HCT116 (cell line): ENCODE results near the gene MAN2B1. TPM values are rescaled to one million over a fixed set of nuclear protein-coding genes. Genes with fewer than 3 reads are reported as not detected.
"Not testable (repeated sequence)": the region's sequence is repeated elsewhere in the genome, so short reads cannot be mapped to it uniquely, and the experiment has no call there.

Experiments used
- ATAC-seq: fragments of 200-7000 bp; cut with Tn5 transposase; 2 replicates; pipeline ENCODE4 v1.9.1; 2020; ENCODE audit warnings: mild to moderate bottlenecking, moderate library complexity
- BruUV-seq: library from RNA; stranded (reverse); fragments of 400-500 nt; replicated peaks from 2 replicates; lab custom pipeline; 2021; lab: Mats Ljungman, UMichigan
- CTCF ChIA-PET: fragments of 300-600 bp; sonication (Branson Sonifier 250); formaldehyde crosslinking; loops from one replicate; lab custom pipeline; 2021; ENCODE audit warnings: antibody characterized with exemption; lab: Charles Lee
- POLR2A ChIA-PET: fragments of 300-600, 350-600 bp; sonication (Branson Sonifier 250); formaldehyde crosslinking; loops from one replicate; lab custom pipeline; 2021; ENCODE audit warnings: antibody characterized with exemption; lab: Charles Lee
- RAD21 ChIA-PET, 2 experiments: fragments of 300-600 bp; sonication (Branson Sonifier 250); formaldehyde crosslinking; loops; one replicate each; lab custom pipeline; 2023; ENCODE audit warnings: low total read pairs in 2 of 2; ENCODE audit not compliant: uncharacterized antibody in 2 of 2, unreplicated experiment in 2 of 2, low non-redundant PET in 1 of 2; lab: Charles Lee
- DNase-seq: peaks from one replicate; pipeline ENCODE4 v3.0.0-alpha.2; 2010; ENCODE audit warnings: low read depth, low spot score
- H2AFZ ChIP-seq: fragments of 200-600 bp; shearing (Covaris generic), sonication (generic); 2 replicates; pipeline ENCODE4 v1.6.1; 2017; ENCODE audit warnings: low read depth, mixed run types, mixed read lengths, antibody characterized with exemption, low read length; ENCODE audit not compliant: poor library complexity, severe bottlenecking
- H3K27ac ChIP-seq: 2 replicates; pipeline ENCODE4 v1.5.1; 2012; ENCODE audit warnings: low read depth, low read length
- H3K27me3 ChIP-seq: fragments of 200-600 bp; sonication (generic); 2 replicates; pipeline ENCODE4 v1.6.1; 2016; ENCODE audit warnings: mixed run types, low read length, mixed read lengths; ENCODE audit not compliant: insufficient read depth
- H3K36me3 ChIP-seq, 2 experiments: fragments of 200-500 bp in 1 of 2; fragments of 200-600 bp in 1 of 2; sonication (Bioruptor generic) in 1 of 2; sonication (generic) in 1 of 2; 2 replicates each; pipeline versions ENCODE4 v1.5.1 to v1.6.1; 2014 to 2016; ENCODE audit warnings: low read length in 2 of 2, inconsistent platforms in 1 of 2, mixed read lengths in 1 of 2, mixed run types in 1 of 2; ENCODE audit not compliant: insufficient read depth in 2 of 2, control insufficient read depth in 1 of 2
- H3K4me1 ChIP-seq, 2 experiments: fragments of 200-600 bp in 1 of 2; sonication (generic) in 1 of 2; 2 replicates each; pipeline versions ENCODE4 v1.5.1 to v1.6.1; 2012 to 2017; ENCODE audit warnings: low read length in 2 of 2, inconsistent platforms in 1 of 2, mild to moderate bottlenecking in 1 of 2, mixed read lengths in 1 of 2, mixed run types in 1 of 2, moderate library complexity in 1 of 2; ENCODE audit not compliant: insufficient read depth in 2 of 2, control insufficient read depth in 1 of 2
- H3K4me2 ChIP-seq: fragments of 200-600 bp; sonication (generic); 2 replicates; pipeline ENCODE4 v1.6.1; 2017; ENCODE audit warnings: mixed run types, low read length, mixed read lengths
- H3K4me3 ChIP-seq, 2 experiments: fragments of 200-600 bp in 1 of 2; sonication (generic) in 1 of 2; replicated peaks in 1 of 2; 2 replicates each; pipeline ENCODE4 v1.5.1; 2011 to 2016; ENCODE audit warnings: low read length in 2 of 2, control low read depth in 1 of 2, low read depth in 1 of 2, mild to moderate bottlenecking in 1 of 2, mixed read lengths in 1 of 2, mixed run types in 1 of 2
- H3K79me2 ChIP-seq: fragments of 200-600 bp; sonication (generic); 2 replicates; pipeline ENCODE4 v1.6.1; 2017; ENCODE audit warnings: mild to moderate bottlenecking, mixed run types, low read length, moderate library complexity, mixed read lengths; ENCODE audit not compliant: insufficient read depth
- H3K9ac ChIP-seq: fragments of 200-600 bp; sonication (generic); 2 replicates; pipeline ENCODE4 v1.6.1; 2016; ENCODE audit warnings: low read length, mixed read lengths
- H3K9me2 ChIP-seq: fragments of 200-600 bp; sonication (generic), shearing (Covaris generic); 2 replicates; pipeline ENCODE4 v1.6.1; 2017; ENCODE audit warnings: mixed run types, mild to moderate bottlenecking, moderate library complexity; ENCODE audit not compliant: insufficient read depth
- H3K9me3 ChIP-seq, 2 experiments: fragments of 200-500 bp in 1 of 2; fragments of 200-600 bp in 1 of 2; sonication (Bioruptor generic) in 1 of 2; sonication (generic) in 1 of 2; 2 replicates each; pipeline ENCODE4 v1.6.1; 2014 to 2017; ENCODE audit warnings: low read length in 2 of 2, mixed read lengths in 2 of 2, inconsistent platforms in 1 of 2, low read depth in 1 of 2, mild to moderate bottlenecking in 1 of 2, mixed run types in 1 of 2, moderate library complexity in 1 of 2; ENCODE audit not compliant: control insufficient read depth in 1 of 2, insufficient read depth in 1 of 2
- H4K20me1 ChIP-seq: fragments of 200-600 bp; sonication (generic), shearing (Covaris generic); 2 replicates; pipeline ENCODE4 v1.6.1; 2017; ENCODE audit warnings: mixed run types, mild to moderate bottlenecking, moderate library complexity; ENCODE audit not compliant: insufficient read depth
- CEBPB ChIP-seq: IDR thresholded peaks from 2 replicates; pipeline ENCODE4 v1.6.1; 2012; ENCODE audit warnings: low read depth
- ELF1 ChIP-seq: IDR thresholded peaks from 2 replicates; pipeline ENCODE4 v1.6.1; 2012; ENCODE audit warnings: low read depth, borderline replicate concordance
- EZH2 ChIP-seq: fragments of 200-600 bp; sonication (generic); IDR thresholded peaks from 2 replicates; pipeline ENCODE4 v1.6.1; 2017; ENCODE audit warnings: antibody characterized with exemption, mixed run types
- EZH2phosphoT487 ChIP-seq: fragments of 200-600 bp; IDR thresholded peaks from 2 replicates; pipeline ENCODE4 v1.6.1; 2018; ENCODE audit warnings: antibody characterized with exemption, borderline replicate concordance
- JUND ChIP-seq: IDR thresholded peaks from 2 replicates; pipeline ENCODE4 v1.6.1; 2012
- POLR2A ChIP-seq: IDR thresholded peaks from 2 replicates; pipeline ENCODE4 v1.7.0; 2011; ENCODE audit warnings: borderline replicate concordance; ENCODE audit not compliant: insufficient read depth, insufficient read length; ENCODE audit errors: extremely low read depth
- SP1 ChIP-seq: IDR thresholded peaks from 2 replicates; pipeline ENCODE4 v1.6.1; 2012; ENCODE audit warnings: low read depth
- SRF ChIP-seq: IDR thresholded peaks from 2 replicates; pipeline ENCODE4 v1.6.1; 2012; ENCODE audit warnings: low read depth
- YY1 ChIP-seq: IDR thresholded peaks from 2 replicates; pipeline ENCODE4 v1.6.1; 2011; ENCODE audit warnings: low read length, low read depth, moderate library complexity, mild to moderate bottlenecking; ENCODE audit not compliant: insufficient replicate concordance; ENCODE audit errors: extremely low read depth
- ZNF274 ChIP-seq: fragments of 200-500 bp; sonication (Bioruptor generic); IDR thresholded peaks from 2 replicates; pipeline ENCODE4 v1.6.1; 2014; ENCODE audit warnings: mild to moderate bottlenecking, low read depth, low read length, inconsistent platforms
- intact Hi-C: fragments of 100-400 bp; cut with micrococcal nuclease; formaldehyde crosslinking; loops from 2 replicates; pipeline ENCODE4 v1.10.0; 2022
- total RNA-seq: library from RNA; stranded (reverse); gene quantifications from one replicate; pipeline ENCODE4 v1.2.1, GENCODE V29; 2021; ENCODE audit not compliant: unreplicated experiment
- TF ChIP-seq, protein P1 (sequence below): IDR thresholded peaks from 2 replicates; pipeline ENCODE4 v1.6.1; 2012
- TF ChIP-seq, protein P2 (sequence below): IDR thresholded peaks from 2 replicates; pipeline ENCODE4 v1.6.1; 2011; ENCODE audit warnings: mild to moderate bottlenecking, low read length, moderate library complexity; ENCODE audit not compliant: insufficient replicate concordance; ENCODE audit errors: extremely low read depth

The MAN2B1 gene
- total RNA-seq, 1 experiment from 2014 or later: 48.3 TPM

DNA sequence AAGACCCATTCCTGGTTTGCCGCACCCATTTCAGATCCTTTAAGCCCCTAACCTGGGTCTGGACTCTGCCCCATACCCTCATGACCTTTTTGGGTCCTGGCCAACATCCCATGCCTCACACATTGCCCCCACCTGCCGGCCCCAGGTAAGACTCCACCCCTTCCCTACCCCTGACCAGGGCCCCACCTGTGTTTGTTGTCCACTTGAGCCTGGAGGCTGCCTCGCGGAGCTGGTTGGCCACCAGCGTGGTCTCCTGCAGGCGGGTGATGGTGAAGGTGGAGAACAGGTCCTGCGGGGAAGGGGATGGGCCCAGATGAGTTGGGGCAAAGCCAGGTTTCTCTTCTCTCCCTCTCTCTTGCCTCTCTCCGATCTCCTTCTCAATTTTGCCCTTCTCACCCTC lies 19.5 kb downstream of the MAN2B1 start:
- no peaks in the 10 kb centered on the region for H3K36me3 ChIP-seq
- H2AFZ ChIP-seq: no peak overlapping the region
- no peak overlapping the region for H3K9ac ChIP-seq
- POLR2A ChIA-PET: no interaction called here
- no peaks in the 10 kb centered on the region for H3K9me2 ChIP-seq
- no peak overlapping the region for H3K4me3 ChIP-seq
- no peaks in the 10 kb centered on the region; a peak in 1 of 4 replicates for H3K9me3 ChIP-seq
- no peaks in the 10 kb centered on the region for H3K79me2 ChIP-seq
- H3K27me3 ChIP-seq: no peaks in the 10 kb centered on the region
- DNase-seq (no peak), ATAC-seq (no peak; the same call in 1 of the 2 replicates)
- intact Hi-C loops: no loop called here
- H3K4me1 ChIP-seq: no peaks in the 10 kb centered on the region
- H4K20me1 ChIP-seq: no peaks in the 10 kb centered on the region
- no peak for TF ChIP-seq ZNF274
- TF ChIP-seq EZH2: no peak
- TF ChIP-seq, protein P1, sequence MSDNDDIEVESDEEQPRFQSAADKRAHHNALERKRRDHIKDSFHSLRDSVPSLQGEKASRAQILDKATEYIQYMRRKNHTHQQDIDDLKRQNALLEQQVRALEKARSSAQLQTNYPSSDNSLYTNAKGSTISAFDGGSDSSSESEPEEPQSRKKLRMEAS: no peak
- no peak for TF ChIP-seq ELF1
- TF ChIP-seq JUND: no peak
- RAD21 ChIA-PET: interaction anchor here in 1 of 2 experiments (0.7 kb wide), 1 partner anchor 149 kb away, joined by 3 read pairs; no protein-coding TSS in a partner anchor
- no peak overlapping the region for H3K4me2 ChIP-seq
- BruUV-seq: no TSS peak
- CTCF ChIA-PET: no interaction called here
- H3K27ac ChIP-seq: no peak overlapping the region

DNA sequence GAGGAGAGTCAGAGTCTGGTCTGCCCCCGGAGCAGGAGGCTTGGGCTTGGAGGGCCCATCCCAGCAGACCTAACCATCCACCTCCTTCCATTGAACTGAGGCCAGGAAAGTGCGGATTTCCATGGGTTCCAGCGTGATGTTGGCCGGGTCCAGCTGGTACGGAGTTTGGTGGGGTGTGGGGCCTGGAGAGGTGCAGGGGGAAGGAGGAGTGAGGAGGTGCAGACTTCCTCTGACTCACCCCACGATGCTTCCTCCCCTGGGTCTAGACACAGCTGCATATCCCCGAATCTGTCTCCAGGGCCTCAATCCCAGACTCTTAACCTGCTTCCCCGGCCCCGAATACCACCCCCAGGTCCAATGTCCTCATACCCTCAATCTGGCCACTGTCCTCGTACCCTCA lies 20.0 kb downstream of the MAN2B1 start:
- ChIA-PET RAD21 (no interaction called here), CTCF (no interaction called here), POLR2A (no interaction called here)
- Histone ChIP-seq H3K27me3 (no peaks in the 10 kb centered on the region), H3K4me3 (no peak overlapping the region), H3K4me1 (no peaks in the 10 kb centered on the region), H2AFZ (no peak overlapping the region), H3K9me3 (no peaks in the 10 kb centered on the region; a peak in 1 of 4 replicates), H3K9ac (no peak overlapping the region), H3K9me2 (no peaks in the 10 kb centered on the region), H4K20me1 (no peaks in the 10 kb centered on the region), H3K4me2 (no peak overlapping the region), H3K27ac (no peak overlapping the region), H3K79me2 (no peaks in the 10 kb centered on the region), H3K36me3 (no peaks in the 10 kb centered on the region)
- BruUV-seq: no TSS peak
- intact Hi-C loops: no loop called here
- TF ChIP-seq, protein P2, sequence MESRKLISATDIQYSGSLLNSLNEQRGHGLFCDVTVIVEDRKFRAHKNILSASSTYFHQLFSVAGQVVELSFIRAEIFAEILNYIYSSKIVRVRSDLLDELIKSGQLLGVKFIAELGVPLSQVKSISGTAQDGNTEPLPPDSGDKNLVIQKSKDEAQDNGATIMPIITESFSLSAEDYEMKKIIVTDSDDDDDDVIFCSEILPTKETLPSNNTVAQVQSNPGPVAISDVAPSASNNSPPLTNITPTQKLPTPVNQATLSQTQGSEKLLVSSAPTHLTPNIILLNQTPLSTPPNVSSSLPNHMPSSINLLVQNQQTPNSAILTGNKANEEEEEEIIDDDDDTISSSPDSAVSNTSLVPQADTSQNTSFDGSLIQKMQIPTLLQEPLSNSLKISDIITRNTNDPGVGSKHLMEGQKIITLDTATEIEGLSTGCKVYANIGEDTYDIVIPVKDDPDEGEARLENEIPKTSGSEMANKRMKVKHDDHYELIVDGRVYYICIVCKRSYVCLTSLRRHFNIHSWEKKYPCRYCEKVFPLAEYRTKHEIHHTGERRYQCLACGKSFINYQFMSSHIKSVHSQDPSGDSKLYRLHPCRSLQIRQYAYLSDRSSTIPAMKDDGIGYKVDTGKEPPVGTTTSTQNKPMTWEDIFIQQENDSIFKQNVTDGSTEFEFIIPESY: no peak
- TF ChIP-seq SRF (no peak), SP1 (no peak), EZH2phosphoT487 (no peak), YY1 (no peak), POLR2A (no peak), ELF1 (no peak), CEBPB (no peak)
- TF ChIP-seq, protein P1: no peak
- DNase-seq: no peak
- no peak for ATAC-seq

- RAD21 ChIA-PET, POLR2A ChIA-PET, DNase-seq, H3K9ac ChIP-seq, H3K27ac ChIP-seq, H3K36me3 ChIP-seq, BruUV-seq, H3K9me2 ChIP-seq, H3K27me3 ChIP-seq, H4K20me1 ChIP-seq, H3K9me3 ChIP-seq, ATAC-seq, H3K4me3 ChIP-seq, H3K4me2 ChIP-seq, H2AFZ ChIP-seq, H3K4me1 ChIP-seq, H3K79me2 ChIP-seq, intact Hi-C loops, CTCF ChIA-PET: not testable (repeated sequence)
These were observed 22.8 kb downstream of the MAN2B1 start for GRCh38 chr19:12643716-12644115.
